GM10847 (cell line): ENCODE measurements around the gene IGF1R.

Source experiments
- POLR2A ChIP-seq: IDR thresholded peaks from 2 replicates; pipeline ENCODE4 v1.6.1; 2011; ENCODE audit not compliant: insufficient read length; ENCODE audit errors: extremely low read depth

Gene IGF1R

GRCh38 chr15:98900356-98900755, 252.0 kb downstream of the IGF1R start:
- TF ChIP-seq POLR2A, result no peak

GRCh38 chr15:98901434-98902072, 253.2 kb downstream of the IGF1R start:
- TF ChIP-seq POLR2A, result no peak

GRCh38 chr15:98902931-98903330, 254.6 kb downstream of the IGF1R start:
- TF ChIP-seq POLR2A, result no peak

- TF ChIP-seq POLR2A, result no peak
Measured at GRCh38 chr15:98903377-98904018, 255.2 kb downstream of the IGF1R start.

- no peak for TF ChIP-seq POLR2A
Measured at GRCh38 chr15:98904544-98904943, 256.2 kb downstream of the IGF1R start.

- TF ChIP-seq POLR2A, result no peak
Measured at GRCh38 chr15:98905963-98906711, 257.8 kb downstream of the IGF1R start.

- TF ChIP-seq POLR2A, result no peak
Measured at GRCh38 chr15:98906712-98907083, 258.4 kb downstream of the IGF1R start.

- TF ChIP-seq POLR2A, result no peak
Measured at GRCh38 chr15:98907927-98908471, 259.7 kb downstream of the IGF1R start.

GRCh38 chr15:98909968-98910885, 261.9 kb downstream of the IGF1R start:
- no peak for TF ChIP-seq POLR2A

- no peak for TF ChIP-seq POLR2A
Measured at GRCh38 chr15:98914626-98915025, 266.3 kb downstream of the IGF1R start.

GRCh38 chr15:98916826-98917225, 268.5 kb downstream of the IGF1R start:
- TF ChIP-seq POLR2A, result no peak

- no peak for TF ChIP-seq POLR2A
Measured at GRCh38 chr15:98917417-98917816, 269.1 kb downstream of the IGF1R start.

GRCh38 chr15:98920091-98920880, 271.9 kb downstream of the IGF1R start:
- no peak for TF ChIP-seq POLR2A

- TF ChIP-seq POLR2A, result no peak
Measured at GRCh38 chr15:98923171-98923570, 274.8 kb downstream of the IGF1R start.

- TF ChIP-seq POLR2A, result no peak
Measured at GRCh38 chr15:98923579-98923978, 275.2 kb downstream of the IGF1R start.
